A549 (cell line): ENCODE results near the gene IGSF11. TPM values are rescaled to one million over a fixed set of nuclear protein-coding genes. Genes with fewer than 3 reads are reported as not detected.

Experiments
- ATAC-seq, 2 experiments: fragments of 200-7000 bp in 1 of 2; fragments of >200 bp in 1 of 2; cut with Nextera tagmentation in 1 of 2; cut with Tn5 transposase in 1 of 2; 3 replicates each; pipeline versions ENCODE4 v1.8.0 to v1.9.1; 2018 to 2020; ENCODE audit warnings: mild to moderate bottlenecking in 1 of 2, moderate library complexity in 1 of 2
- CTCF ChIA-PET: fragments of 300-600 bp; sonication (Branson Sonifier 250); formaldehyde crosslinking; extraction: SDS; loops from one replicate; lab custom pipeline; 2021; ENCODE audit warnings: antibody characterized with exemption, inconsistent platforms; lab: Yijun Ruan, JAX
- POLR2A ChIA-PET: fragments of 350-600 bp; formaldehyde crosslinking; extraction: SDS; loops from one replicate; lab custom pipeline; 2021; ENCODE audit warnings: antibody characterized with exemption, inconsistent platforms; lab: Yijun Ruan, JAX
- DNase-seq, 2 experiments: peaks; one replicate each; pipeline versions ENCODE4 v3.0.0 to v3.0.0-alpha.2; 2011 to 2016; ENCODE audit warnings: low read depth in 1 of 2, low spot score in 1 of 2
- FAIRE-seq: peaks from 2 replicates; lab custom pipeline; 2011; peaks lifted over from hg19 to GRCh38; lab: Jason Lieb, UNC
- H3K27ac ChIP-seq, 2 experiments: fragments of >200 bp; sonication (Bioruptor Twin); formaldehyde crosslinking; 3 replicates each; pipeline ENCODE4 v1.5.1; 2016 to 2017
- H3K4me1 ChIP-seq: fragments of >200 bp; sonication (Bioruptor Twin); formaldehyde crosslinking; 3 replicates; pipeline ENCODE4 v1.6.1; 2016
- H3K4me2 ChIP-seq: fragments of >200 bp; sonication (Bioruptor Twin); formaldehyde crosslinking; 3 replicates; pipeline ENCODE4 v1.6.1; 2016
- H3K4me3 ChIP-seq: fragments of >200 bp; sonication (Bioruptor Twin); formaldehyde crosslinking; 3 replicates; pipeline ENCODE4 v1.5.1; 2016
- H3K9me3 ChIP-seq: fragments of >200 bp; sonication (Bioruptor Twin); formaldehyde crosslinking; 3 replicates; pipeline ENCODE4 v1.6.1; 2016
- CBX8 ChIP-seq: fragments of 200-600 bp; sonication (generic); IDR thresholded peaks from 2 replicates; pipeline ENCODE4 v1.6.1; 2016
- CHD2 ChIP-seq: fragments of 150-350 bp; IDR thresholded peaks from 2 replicates; pipeline ENCODE4 v1.6.1; 2014; ENCODE audit warnings: low read length; ENCODE audit not compliant: partially characterized antibody
- ELK1 ChIP-seq: fragments of 150-350 bp; IDR thresholded peaks from 2 replicates; pipeline ENCODE4 v1.6.1; 2014; ENCODE audit warnings: low read depth, mild to moderate bottlenecking, low read length
- ESRRA ChIP-seq: fragments of 150-350 bp; IDR thresholded peaks from 2 replicates; pipeline ENCODE4 v1.6.1; 2014; ENCODE audit warnings: mild to moderate bottlenecking, low read length, borderline replicate concordance
- GATA3 ChIP-seq: IDR thresholded peaks from 2 replicates; pipeline ENCODE4 v1.6.1; 2012; ENCODE audit warnings: borderline replicate concordance
- HEYL ChIP-seq: fragments of 250-450 bp; sonication (Bioruptor Pico); IDR thresholded peaks from 2 replicates; pipeline ENCODE4 v1.8.0; 2021; ENCODE audit warnings: mild to moderate bottlenecking, moderate library complexity
- HOXA7 ChIP-seq: fragments of 250-450 bp; sonication (Bioruptor Pico); IDR thresholded peaks from 2 replicates; pipeline ENCODE4 v1.5.0; 2020; ENCODE audit warnings: mild to moderate bottlenecking, moderate library complexity
- HOXB13 ChIP-seq: fragments of 250-450 bp; sonication (Bioruptor Pico); IDR thresholded peaks from 2 replicates; pipeline ENCODE4 v1.5.0; 2020; ENCODE audit warnings: low read depth, mild to moderate bottlenecking, moderate library complexity
- JUNB ChIP-seq: fragments of >200 bp; sonication (Bioruptor Twin); formaldehyde crosslinking; IDR thresholded peaks from 2 replicates; pipeline ENCODE4 v1.6.1; 2016
- KDM1A ChIP-seq: fragments of 200-600 bp; sonication (generic); IDR thresholded peaks from 2 replicates; pipeline ENCODE4 v1.6.1; 2016; ENCODE audit warnings: low read depth, mild to moderate bottlenecking
- KDM5A ChIP-seq: fragments of 200-600 bp; sonication (generic); IDR thresholded peaks from 2 replicates; pipeline ENCODE4 v1.6.1; 2016; ENCODE audit warnings: antibody characterized with exemption, mild to moderate bottlenecking
- MYC ChIP-seq: IDR thresholded peaks from 2 replicates; pipeline ENCODE4 v1.6.1; 2012; ENCODE audit warnings: mild to moderate bottlenecking, inconsistent platforms, low read length, improper control_type of control experiment, borderline replicate concordance
- NFE2L2 ChIP-seq: fragments of 150-350 bp; conservative IDR thresholded peaks from 2 replicates; pipeline ENCODE4 v1.6.1; 2014; ENCODE audit warnings: low read length
- NR3C1 ChIP-seq: fragments of >200 bp; sonication (Bioruptor Twin); formaldehyde crosslinking; IDR thresholded peaks from 3 replicates; pipeline ENCODE4 v1.6.1; 2017
- POLR2A ChIP-seq: IDR thresholded peaks from 2 replicates; pipeline ENCODE4 v1.6.1; 2012; ENCODE audit warnings: mild to moderate bottlenecking, low read length
- POLR2AphosphoS2 ChIP-seq: conservative IDR thresholded peaks from 2 replicates; pipeline ENCODE4 v1.6.1; 2012; ENCODE audit warnings: low read length, improper control_type of control experiment, inconsistent platforms
- RCOR1 ChIP-seq: fragments of 150-350 bp; IDR thresholded peaks from 2 replicates; pipeline ENCODE4 v1.6.1; 2014; ENCODE audit warnings: antibody characterized with exemption, low read length, low read depth
- RFX5 ChIP-seq: fragments of 450-650 bp; IDR thresholded peaks from 2 replicates; pipeline ENCODE4 v1.7.1; 2014; ENCODE audit warnings: antibody characterized with exemption, mild to moderate bottlenecking, moderate library complexity
- SREBF2 ChIP-seq: fragments of 450-650 bp; IDR thresholded peaks from 2 replicates; pipeline ENCODE4 v1.6.1; 2014; ENCODE audit warnings: mild to moderate bottlenecking, moderate library complexity
- TFCP2L1 ChIP-seq: fragments of 250-450 bp; sonication (Bioruptor Pico); IDR thresholded peaks from 2 replicates; pipeline ENCODE4 v1.5.0; 2021; ENCODE audit warnings: mild to moderate bottlenecking
- USF2 ChIP-seq: fragments of 450-650 bp; IDR thresholded peaks from 2 replicates; pipeline ENCODE4 v1.6.1; 2014; ENCODE audit warnings: antibody characterized with exemption
- ZFP36 ChIP-seq: fragments of 450-650 bp; IDR thresholded peaks from 2 replicates; pipeline ENCODE4 v1.6.1; 2014; ENCODE audit warnings: borderline replicate concordance; ENCODE audit not compliant: partially characterized antibody
- WGBS: methylation state at CpG from one replicate; pipeline ENCODE4 v1.1.6; 2017; ENCODE audit errors: missing lambda C conversion rate; 5-methylcytosine and 5-hydroxymethylcytosine counted together
- polyA plus RNA-seq, 4 experiments: library from polyadenylated mRNA; depleted of rRNA in 3 of 4; stranded (reverse); fragments of >200 nt; fragmentation: RNase III in 1 of 4; extraction: RNeasy Plus Mini Kit Qiagen cat#74134 plus additional on column Dnase treatment in 1 of 4; gene quantifications; 2 replicates in 3 of 4; 3 replicates in 1 of 4; pipeline ENCODE4 v1.2.3, GENCODE V29; 2011 to 2017
- TF ChIP-seq, protein P1 (sequence below): IDR thresholded peaks from 2 replicates; pipeline ENCODE4 v1.6.1; 2012; ENCODE audit warnings: low read depth, borderline replicate concordance

The IGSF11 gene
- polyA plus RNA-seq, 2 of the 4 experiments (the other 2 are of a cell fraction) = 5.2 to 21.7 TPM

DNA sequence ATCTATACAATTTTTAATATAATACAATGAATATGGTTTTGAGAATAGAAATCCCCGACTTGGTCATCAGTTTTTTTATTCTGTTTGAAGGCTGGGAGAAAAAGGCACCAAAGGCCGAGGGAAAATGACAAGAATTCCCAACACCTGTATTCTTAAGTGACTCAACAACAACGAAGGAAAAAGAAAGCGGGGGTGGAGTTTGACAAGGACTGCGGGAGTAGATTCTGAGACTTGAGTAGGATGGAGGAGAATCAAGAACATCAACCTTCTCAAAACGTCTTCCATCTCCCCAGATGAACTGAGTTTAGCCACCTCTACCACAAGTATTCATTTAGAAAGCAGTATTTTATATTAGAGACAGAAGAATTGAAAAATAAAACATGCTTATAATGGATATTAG is 107.2 kb downstream of the IGSF11 start:
- CTCF ChIA-PET = interaction anchor here (1.0 kb wide), 1 partner anchor 43 kb away, joined by 3 read pairs; no protein-coding TSS in a partner anchor

GRCh38 chr3:118912188-118912587 is 122.5 kb downstream of the IGSF11 start:
- CTCF ChIA-PET = interaction anchor here (1.1 to 1.4 kb wide), 2 partner anchors 19 to 28 kb away, joined by 4 to 5 read pairs; no protein-coding TSS in a partner anchor
- no peak overlapping the region for H3K4me3 ChIP-seq
- FAIRE-seq = no peak
- 64% methylated on average over 3 of the region's 3 CpGs for WGBS
- peaks cover 9% of the 10 kb centered on the region; the same call in 2 of the 3 replicates for H3K4me1 ChIP-seq
- no peak for DNase-seq
- no peak for TF ChIP-seq ZFP36
- no peak for TF ChIP-seq RCOR1
- POLR2A ChIA-PET = no interaction called here
- no peak for ATAC-seq
- no peak overlapping the region for H3K27ac ChIP-seq
- H3K4me2 ChIP-seq = no peak overlapping the region
- no peaks in the 10 kb centered on the region for H3K9me3 ChIP-seq

More for the DNA sequence above, 107.2 kb downstream of the IGSF11 start:
- POLR2A ChIA-PET = no interaction called here
- Histone ChIP-seq H3K9me3 (no peaks in the 10 kb centered on the region), H3K4me1 (no peaks in the 10 kb centered on the region), H3K27ac (no peak overlapping the region), H3K4me3 (no peak overlapping the region), H3K4me2 (no peak overlapping the region)
- TF ChIP-seq HOXB13 (no peak), RFX5 (no peak), ESRRA (no peak), TFCP2L1 (CRISPR knock-in tag) (no peak), SREBF2 (no peak), KDM5A (no peak)
- ATAC-seq (no peak), FAIRE-seq (no peak), DNase-seq (no peak)
- WGBS = 75% methylated on average over 6 of the region's 6 CpGs

DNA sequence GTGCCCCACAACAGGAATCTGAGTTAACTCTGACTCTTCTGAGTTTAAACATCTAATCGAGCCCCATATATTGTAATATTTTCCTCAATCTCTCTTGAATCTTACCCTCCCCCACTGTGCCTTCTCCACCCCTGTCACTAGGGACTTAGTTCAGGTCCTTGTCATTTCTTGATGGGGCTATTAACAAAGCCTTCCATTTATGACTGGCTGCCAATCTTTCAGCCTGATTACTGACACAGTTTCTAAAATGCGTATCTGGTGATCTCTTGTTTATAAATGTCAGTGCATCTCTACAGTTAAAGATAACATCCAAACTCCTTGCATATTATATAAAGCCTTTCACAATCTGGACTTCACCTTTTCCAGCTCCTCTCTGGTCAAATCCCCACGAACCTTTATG is 124.3 kb downstream of the IGSF11 start:
- FAIRE-seq (no peak), DNase-seq (no peak), ATAC-seq (no peak)
- no peak overlapping the region for H3K4me2 ChIP-seq
- no peaks in the 10 kb centered on the region for H3K9me3 ChIP-seq
- H3K27ac ChIP-seq = no peak overlapping the region
- ChIA-PET CTCF (no interaction called here), POLR2A (no interaction called here)
- 62% methylated on average over 3 of the region's 3 CpGs for WGBS
- TF ChIP-seq KDM1A (no peak), POLR2AphosphoS2 (no peak), ZFP36 (no peak), USF2 (no peak), RFX5 (no peak), POLR2A (no peak), NR3C1 (no peak), ELK1 (no peak), JUNB (no peak), CHD2 (no peak), MYC (no peak), GATA3 (no peak), HEYL (CRISPR knock-in tag) (no peak), CBX8 (no peak), NFE2L2 (no peak), HOXA7 (CRISPR knock-in tag) (no peak)
- TF ChIP-seq, protein P1, sequence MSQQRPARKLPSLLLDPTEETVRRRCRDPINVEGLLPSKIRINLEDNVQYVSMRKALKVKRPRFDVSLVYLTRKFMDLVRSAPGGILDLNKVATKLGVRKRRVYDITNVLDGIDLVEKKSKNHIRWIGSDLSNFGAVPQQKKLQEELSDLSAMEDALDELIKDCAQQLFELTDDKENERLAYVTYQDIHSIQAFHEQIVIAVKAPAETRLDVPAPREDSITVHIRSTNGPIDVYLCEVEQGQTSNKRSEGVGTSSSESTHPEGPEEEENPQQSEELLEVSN = no peak
- peaks cover 9% of the 10 kb centered on the region; the same call in 2 of the 3 replicates for H3K4me1 ChIP-seq
- no peak overlapping the region for H3K4me3 ChIP-seq
